Measurements from ENCODE around the gene SLFN12.
"Not testable (repeated sequence)": the region's sequence is repeated elsewhere in the genome, so short reads cannot be mapped to it uniquely, and the experiment has no call there.

SLFN12 gene

GRCh38 chr17:35414247-35414646, 18.1 kb downstream of the SLFN12 start:
- no peak for DNase-seq (ENCODE audit: low read depth in 2 of 2)

DNA sequence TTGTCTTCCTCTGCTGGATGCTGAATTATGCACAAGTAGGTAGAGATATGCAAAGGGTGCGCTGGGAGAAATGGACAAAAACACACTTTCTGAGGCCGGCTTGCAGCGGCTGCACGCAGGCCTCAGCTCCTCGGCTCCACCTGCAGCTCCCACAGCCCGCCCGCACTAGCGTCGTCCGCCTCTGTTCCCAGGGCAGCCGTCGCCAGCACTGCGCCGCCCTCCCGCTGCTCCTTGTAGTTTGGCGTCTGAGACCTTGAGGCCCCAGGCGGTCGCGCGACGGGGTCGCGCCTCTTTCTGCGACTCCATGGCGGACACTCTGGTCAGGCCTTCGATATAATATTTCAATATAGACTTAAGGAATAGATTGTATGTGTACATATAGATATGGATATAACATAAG, 24.8 kb downstream of the SLFN12 start:
- DNase-seq (ENCODE audit: low read depth in 2 of 2): no peak

GRCh38 chr17:35406568-35406967, 25.7 kb downstream of the SLFN12 start:
- DNase-seq (ENCODE audit: low read depth in 2 of 2): no peak

DNA sequence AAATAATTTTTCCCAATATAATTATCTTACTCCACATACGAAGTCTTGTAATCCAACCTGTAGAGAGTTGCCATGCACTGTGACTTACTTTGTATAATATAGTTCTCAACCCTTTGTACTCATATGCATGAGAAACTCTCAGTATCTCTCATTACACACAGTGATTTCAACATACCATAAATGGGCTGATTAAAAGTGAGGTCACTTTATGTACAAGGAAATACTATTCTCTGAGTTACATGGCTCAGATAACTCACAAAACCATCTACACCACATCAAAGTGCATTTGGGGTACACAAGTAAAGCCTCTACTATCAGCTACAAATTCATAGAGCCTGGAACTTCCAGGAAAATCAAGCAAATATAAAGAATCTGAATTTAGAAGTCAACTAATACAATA, 27.9 kb downstream of the SLFN12 start:
- no peak for DNase-seq (ENCODE audit: low read depth in 2 of 2)

DNA sequence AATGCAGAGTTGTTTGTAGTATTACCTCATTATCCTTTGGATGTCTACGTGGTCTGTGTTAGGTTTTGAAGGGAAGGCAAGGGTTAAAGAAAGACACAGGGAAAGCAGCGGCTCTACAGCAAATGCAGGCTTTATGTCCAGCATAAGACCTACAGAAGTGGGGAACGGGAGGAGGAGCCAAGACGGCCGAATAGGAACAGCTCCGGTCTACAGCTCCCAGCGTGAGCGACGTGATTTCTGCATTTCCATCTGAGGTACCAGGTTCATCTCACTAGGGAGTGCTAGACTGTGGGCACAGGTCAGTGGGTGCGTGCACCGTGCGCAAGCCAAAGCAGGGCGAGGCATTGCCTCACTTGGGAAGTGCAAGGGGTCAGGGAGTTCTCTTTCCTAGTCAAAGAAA, 38.5 kb downstream of the SLFN12 start:
- not testable (repeated sequence) for DNase-seq (ENCODE audit: low read depth in 2 of 2)

- no peak for DNase-seq (ENCODE audit: low read depth in 2 of 2)
Observed at GRCh38 chr17:35390663-35391062, 41.6 kb downstream of the SLFN12 start.

DNA sequence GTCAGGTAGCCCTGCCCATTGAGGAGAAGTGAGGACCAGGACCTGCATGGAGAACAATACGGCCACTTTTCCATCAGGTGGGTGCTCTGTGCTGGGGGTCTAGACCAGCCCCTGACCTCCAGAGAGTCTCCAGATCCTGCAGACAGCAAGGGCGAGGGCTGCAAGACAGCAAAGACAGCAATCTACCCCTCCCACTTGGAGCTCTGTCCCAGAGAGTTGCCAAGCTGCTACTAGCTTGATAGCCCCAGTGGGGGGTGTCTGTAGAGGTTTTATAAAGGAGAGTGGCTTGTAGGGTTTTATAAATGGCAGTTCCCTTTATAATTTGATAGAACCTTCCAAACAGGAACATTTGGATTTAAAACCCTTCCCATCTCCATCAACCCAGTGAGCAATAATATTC, 42.1 kb downstream of the SLFN12 start:
- DNase-seq (ENCODE audit: low read depth in 2 of 2): no peak

- no peak for DNase-seq (ENCODE audit: low read depth in 2 of 2)
Observed at GRCh38 chr17:35387496-35387895, 44.8 kb downstream of the SLFN12 start.

DNA sequence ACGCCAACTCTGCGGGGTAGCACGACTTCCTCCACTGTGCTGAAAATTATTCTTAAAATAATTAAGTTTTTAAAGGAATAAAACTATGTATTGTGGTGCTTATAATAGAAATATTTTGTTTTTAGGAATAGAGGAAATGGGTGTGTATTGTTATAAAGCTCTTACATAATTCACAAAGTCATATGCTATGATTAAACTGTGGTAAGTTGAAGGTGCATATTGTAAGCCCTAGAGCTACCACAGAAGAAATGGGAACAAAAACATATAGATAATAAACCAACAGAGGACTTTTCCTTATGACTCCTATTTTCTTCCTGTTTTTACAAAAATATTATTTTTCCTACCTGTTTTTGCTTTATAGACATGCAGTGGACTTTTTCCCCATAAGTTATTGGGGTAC, 54.6 kb downstream of the SLFN12 start:
- no peak for DNase-seq (ENCODE audit: low read depth in 2 of 2)

- no peak for DNase-seq (ENCODE audit: low read depth in 2 of 2)
Observed at GRCh38 chr17:35377068-35377467, 55.2 kb downstream of the SLFN12 start.

GRCh38 chr17:35376245-35376644, 56.1 kb downstream of the SLFN12 start:
- no peak for DNase-seq (ENCODE audit: low read depth in 2 of 2)

GRCh38 chr17:35374766-35375344, 57.4 kb downstream of the SLFN12 start:
- no peak for DNase-seq (ENCODE audit: low read depth in 2 of 2)

DNA sequence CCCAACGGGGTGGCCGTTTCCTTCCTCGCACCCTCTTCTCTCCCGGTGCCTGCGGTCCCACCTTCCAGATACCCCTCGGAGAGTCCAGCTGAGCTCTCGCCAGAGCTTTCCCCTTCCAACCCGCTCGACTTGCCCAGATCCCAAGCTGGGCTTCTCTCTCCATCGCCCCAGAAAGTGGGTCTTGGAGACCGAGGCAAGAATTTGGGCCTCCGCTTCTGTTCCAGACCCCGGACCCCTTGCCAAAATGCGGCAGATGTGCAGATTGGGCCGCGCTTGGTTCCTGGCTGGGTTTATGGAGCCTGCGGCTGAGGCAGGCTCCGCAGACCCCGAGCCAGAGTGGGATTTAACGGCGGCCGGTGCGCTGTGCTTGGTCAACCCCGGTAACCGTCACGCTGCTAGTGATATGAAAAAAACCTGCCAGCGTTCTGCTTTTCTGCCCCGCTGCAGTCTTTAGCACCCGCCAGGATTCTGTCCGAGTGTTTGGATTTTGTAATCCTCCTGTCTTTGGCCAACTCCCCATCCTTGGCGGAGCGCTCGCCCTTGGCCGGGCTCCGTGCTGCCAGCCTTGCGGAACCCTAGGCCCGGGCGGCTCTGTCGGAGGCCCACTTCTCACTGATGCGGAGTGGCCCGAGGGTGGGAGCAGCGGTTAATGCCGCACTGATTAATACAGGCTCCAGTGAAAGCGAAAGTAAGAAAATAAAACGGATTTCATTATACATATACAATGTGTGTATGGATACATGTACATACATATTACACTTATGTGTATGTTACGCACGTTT, 58.1 kb downstream of the SLFN12 start:
- DNase-seq (ENCODE audit: low read depth in 2 of 2): peak; percentile 24 to 29

GRCh38 chr17:35373534-35373983, 58.7 kb downstream of the SLFN12 start, which contains the start of gene SLFN11:
Gene SLFN11 (minus strand): TSS chr17:35373621. CDS start chr17:35363807, 9,814 bp downstream.
- DNase-seq (ENCODE audit: low read depth in 2 of 2): peak; percentile 84 to 91

- no peak for DNase-seq (ENCODE audit: low read depth in 2 of 2)
Observed at GRCh38 chr17:35372846-35373533, 59.3 kb downstream of the SLFN12 start.

DNA sequence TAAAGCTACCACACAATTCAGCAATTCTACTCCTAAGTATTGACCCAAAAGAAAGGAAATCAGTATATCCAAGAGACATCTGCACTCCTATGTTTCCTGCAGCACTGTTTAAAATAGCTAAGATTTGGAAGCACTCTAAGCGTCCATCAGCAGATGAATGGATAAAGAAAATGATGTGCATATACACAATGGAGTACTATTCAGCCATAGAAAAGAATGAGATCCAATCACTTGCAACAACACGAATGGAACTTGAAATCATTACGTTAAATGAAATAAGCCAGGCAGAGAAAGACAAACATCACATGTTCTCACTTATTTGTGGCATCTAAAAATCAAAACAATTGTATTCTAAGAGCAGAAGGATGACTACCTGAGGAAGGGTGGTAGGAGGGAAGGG, 60.4 kb downstream of the SLFN12 start:
- no peak for DNase-seq (ENCODE audit: low read depth in 2 of 2)

DNA sequence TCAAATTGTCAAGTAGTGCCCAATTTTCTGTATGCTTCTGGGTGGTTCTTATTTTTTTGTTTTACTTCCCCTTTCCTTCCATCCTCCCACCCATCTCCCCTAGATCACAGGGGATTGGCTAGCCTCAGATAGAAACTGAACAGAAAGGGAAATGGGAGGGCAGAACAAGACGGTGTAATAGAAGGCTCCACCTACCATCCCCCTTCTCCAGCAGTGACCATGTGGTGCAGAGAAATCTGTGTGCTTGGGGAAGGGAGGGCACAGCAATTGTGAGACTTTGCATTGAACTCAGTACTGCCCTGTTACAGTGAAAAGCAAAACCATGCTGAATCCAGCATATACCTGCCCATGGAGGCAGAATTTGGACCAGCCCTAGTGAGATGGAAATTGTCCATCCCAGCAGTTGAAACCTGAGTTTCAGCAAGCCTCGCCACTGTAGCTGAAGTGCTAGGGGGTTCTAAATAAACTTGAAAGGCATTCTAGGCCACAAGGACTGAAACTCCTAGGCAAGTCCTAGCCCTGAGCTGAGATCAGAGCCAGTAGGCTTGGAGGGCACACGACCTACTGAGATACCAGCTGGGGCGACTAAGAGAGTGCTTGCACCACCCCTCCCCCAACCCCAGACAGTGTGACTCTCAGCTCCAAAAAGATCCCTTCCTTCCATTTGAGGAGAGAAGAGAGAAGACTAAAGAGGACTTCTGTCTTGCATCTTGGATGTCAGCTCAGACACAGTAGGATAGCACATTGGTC, 64.0 kb downstream of the SLFN12 start:
- DNase-seq (ENCODE audit: low read depth in 2 of 2): no peak

DNA sequence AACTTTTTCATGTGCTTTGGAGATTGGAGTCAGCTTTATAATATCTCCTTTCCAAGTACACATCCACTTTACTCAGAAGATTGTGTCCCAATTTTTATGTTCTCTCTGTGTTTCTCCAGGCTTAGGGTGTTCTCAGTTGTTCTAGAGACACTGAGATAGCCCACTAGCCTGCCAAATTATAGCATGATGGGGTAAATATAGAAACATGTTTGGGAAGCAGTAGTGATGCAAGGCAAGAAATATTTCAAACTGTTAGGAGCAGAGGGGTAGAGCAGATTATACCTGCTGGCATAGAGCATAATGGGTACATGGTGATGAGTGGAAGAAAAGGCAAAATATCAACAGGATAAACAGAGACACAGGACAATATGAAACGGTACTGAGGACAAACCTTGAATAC, 71.3 kb downstream of the SLFN12 start:
- no peak for DNase-seq (ENCODE audit: low read depth in 2 of 2)

Data from stimulated activated CD4-positive, alpha-beta T cell treated with anti-CD3 and anti-CD28 coated beads, Interleukin-15, amount 100 ng/mL, for 48 hours (primary cell).